GM19455 (cell line): Measurements from ENCODE around the gene PSME3IP1.
A peak's percentile ranks its signal among the peaks of the same experiment; 100 is the strongest.
"Not testable (repeated sequence)": the region's sequence is repeated elsewhere in the genome, so short reads cannot be mapped to it uniquely, and the experiment has no call there.

Experiments used
- ATAC-seq: cut with Tn5 transposase; IDR thresholded peaks from one replicate; pipeline ENCODE4 v1.9.1; 2021; ENCODE audit not compliant: unreplicated experiment

Gene PSME3IP1, protein sequence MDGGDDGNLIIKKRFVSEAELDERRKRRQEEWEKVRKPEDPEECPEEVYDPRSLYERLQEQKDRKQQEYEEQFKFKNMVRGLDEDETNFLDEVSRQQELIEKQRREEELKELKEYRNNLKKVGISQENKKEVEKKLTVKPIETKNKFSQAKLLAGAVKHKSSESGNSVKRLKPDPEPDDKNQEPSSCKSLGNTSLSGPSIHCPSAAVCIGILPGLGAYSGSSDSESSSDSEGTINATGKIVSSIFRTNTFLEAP

DNA sequence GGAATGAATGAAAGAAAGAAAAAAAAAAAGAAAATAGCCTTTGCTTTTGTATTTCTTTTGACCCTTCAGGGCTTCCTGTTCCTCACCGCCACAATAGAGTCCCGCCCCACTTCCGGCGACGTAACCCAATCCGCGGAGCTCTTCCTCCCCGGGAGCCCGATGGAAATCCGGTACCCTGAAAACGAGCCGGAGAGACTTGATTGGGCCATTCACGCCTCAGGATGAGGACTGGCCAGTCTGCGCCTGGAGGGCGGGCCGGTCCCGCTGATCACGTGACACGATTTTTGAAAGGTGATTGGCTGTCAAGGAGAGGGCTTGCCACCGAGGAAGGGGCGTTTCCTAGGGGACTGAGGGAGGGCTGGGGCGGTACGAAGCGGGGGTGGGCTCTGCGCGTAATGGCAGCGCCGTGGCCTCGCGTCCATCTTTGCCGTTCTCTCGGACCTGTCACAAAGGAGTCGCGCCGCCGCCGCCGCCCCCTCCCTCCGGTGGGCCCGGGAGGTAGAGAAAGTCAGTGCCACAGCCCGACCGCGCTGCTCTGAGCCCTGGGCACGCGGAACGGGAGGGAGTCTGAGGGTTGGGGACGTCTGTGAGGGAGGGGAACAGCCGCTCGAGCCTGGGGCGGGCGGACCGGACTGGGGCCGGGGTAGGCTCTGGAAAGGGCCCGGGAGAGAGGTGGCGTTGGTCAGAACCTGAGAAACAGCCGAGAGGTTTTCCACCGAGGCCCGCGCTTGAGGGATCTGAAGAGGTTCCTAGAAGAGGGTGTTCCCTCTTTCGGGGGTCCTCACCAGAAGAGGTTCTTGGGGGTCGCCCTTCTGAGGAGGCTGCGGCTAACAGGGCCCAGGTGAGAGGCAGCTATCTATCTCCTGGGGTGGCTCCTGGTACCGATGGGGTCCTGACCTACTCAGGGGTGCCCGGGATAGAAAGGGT lies at the start of gene PSME3IP1, which contains the start of gene RSPRY1:
Gene PSME3IP1 (minus strand): TSS at position 95 of the 927 bp plus-strand sequence. CDS start 12,185 bp downstream, outside the sequence.
Gene RSPRY1 (plus strand): TSS at position 385 of the 927 bp plus-strand sequence. CDS start 18,330 bp downstream, outside the sequence.
- peak; percentile 89 for ATAC-seq

DNA sequence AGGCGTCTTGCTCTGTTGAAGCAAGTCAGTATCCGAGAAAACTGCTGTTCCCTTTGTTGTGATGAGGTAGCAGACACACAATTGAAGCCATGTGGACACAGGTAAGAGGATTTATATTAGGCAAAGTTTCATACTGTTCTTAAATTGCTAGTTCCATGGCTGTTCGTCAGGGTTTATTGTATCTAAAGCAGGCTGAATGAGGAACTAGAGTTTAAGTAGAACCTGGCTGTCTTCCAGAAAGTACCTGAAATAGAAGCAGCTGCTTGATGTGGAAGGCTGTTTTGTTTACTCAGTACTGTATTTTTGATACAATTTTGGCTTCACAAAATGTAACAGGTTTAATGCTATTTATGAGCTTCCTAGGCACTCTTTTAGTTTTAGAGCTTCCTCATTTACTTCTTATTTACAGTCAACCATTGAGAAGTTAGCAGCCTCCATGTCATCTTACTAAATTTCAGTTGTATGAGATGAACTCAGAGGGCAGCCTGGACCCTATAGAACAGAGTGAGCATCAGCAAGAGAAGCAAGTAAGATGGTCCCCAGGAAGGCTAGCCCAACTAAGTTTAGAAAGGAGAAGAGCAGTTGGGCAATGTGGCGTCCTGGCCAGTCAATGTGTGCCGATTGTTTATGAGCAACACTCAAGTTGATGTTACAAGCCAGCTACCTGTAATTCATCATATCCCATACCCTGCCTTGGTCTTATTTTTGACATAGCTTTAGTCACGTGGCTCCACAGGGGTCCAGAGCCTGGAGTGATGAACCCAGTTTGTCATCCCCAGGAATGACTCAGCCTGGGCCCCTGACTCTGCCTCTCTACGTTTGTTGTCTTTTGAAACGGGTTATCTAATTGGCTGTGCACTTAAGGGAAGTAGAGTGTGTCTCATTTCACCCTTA lies 49.5 kb upstream of the PSME3IP1 start:
- no peak for ATAC-seq

DNA sequence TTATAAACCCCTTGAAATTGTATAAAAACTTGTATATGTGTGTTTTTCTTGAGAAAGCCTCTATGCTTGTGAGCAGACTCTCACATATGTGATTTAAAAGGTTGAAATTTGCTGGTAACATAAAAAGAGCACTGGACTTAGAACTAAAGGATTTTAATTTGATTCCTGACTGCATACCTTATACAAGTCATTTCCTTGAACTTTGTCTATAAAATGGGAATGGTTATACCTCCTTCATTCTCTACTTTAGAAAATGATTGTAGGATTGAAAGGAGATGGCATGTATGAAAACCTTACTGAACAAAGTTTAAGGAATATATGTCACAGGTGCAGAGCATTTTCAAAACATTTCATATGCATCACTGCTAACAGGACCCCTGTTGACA lies 48.9 kb upstream of the PSME3IP1 start:
- no peak for ATAC-seq

DNA sequence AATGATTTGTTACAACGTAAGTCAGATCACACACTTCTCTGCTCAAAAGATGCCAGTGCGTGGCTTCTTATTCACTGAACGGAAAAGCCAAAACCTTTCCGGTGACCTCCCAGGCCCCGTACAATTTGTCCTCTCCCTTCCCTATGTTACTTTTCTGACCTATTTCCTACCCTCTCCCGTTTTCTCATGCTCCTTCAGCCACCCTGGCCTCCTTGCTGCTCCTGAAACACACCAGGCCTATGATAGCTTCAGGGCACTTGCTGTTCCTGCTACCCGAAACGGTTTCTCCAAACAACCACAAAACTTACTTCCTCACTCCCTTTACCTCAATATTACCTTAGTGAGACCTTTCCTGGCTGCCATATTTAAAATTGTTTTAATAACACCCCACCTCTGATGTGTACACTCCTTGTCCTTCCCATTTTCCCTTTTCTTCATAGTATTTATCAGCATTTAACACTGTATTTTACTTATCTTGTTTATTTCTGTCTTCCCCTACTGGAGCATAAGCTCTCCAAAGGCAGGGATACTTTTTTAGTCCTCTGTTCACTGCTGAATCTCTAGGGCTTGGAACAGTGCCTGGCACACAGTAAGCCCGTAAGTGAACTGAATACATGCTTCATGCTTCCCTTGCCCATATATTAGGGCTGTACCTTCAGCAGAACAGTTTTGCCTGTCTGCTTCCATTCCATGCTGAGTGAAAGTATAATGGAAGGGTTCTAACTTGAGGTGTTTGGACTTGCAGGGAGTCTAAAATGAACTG lies 48.3 kb upstream of the PSME3IP1 start:
- no peak for ATAC-seq

DNA sequence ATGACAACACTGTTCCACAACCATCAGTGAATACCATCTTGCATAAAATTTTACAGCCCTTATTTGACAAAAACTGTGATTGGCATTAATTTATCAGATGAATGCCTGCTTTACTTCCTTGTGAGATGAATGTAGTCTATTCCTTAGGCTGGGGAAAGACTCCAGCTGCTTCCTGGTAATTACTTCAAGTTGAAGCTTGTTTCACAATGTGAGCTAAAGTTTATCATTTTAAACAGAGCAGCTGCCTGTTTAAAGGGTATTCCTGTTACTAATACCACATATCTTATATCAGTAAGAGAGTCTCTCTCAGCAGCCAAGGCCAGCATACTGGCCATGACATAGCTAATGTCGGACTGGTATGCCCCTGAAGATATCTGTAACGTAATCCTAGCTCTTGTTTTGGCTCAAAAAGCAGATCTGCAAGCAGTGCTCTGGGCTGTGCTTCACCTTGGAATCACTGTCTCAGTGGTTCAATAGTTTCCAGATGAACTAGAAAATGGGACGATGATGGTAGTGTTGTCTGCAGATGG lies 46.0 kb upstream of the PSME3IP1 start:
- ATAC-seq = no peak

DNA sequence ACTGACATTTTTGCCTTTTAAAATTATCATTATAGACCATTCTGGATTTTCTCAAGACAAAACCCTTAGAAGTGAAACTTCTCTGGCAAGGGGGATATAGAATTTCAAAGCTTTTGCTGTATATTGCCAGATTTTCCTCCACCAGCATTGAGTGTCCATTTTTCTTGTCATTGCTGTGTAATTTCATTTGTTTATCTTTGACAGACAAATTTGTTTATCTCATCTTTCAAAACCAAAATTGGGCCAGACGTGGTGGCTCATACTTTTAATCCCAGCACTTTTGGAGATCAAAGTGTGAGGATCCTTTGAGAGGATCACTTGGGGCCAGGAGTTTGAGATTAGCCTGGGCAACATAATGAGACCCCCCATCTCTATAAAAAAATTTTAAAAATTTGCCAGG lies 43.2 kb upstream of the PSME3IP1 start:
- no peak for ATAC-seq

DNA sequence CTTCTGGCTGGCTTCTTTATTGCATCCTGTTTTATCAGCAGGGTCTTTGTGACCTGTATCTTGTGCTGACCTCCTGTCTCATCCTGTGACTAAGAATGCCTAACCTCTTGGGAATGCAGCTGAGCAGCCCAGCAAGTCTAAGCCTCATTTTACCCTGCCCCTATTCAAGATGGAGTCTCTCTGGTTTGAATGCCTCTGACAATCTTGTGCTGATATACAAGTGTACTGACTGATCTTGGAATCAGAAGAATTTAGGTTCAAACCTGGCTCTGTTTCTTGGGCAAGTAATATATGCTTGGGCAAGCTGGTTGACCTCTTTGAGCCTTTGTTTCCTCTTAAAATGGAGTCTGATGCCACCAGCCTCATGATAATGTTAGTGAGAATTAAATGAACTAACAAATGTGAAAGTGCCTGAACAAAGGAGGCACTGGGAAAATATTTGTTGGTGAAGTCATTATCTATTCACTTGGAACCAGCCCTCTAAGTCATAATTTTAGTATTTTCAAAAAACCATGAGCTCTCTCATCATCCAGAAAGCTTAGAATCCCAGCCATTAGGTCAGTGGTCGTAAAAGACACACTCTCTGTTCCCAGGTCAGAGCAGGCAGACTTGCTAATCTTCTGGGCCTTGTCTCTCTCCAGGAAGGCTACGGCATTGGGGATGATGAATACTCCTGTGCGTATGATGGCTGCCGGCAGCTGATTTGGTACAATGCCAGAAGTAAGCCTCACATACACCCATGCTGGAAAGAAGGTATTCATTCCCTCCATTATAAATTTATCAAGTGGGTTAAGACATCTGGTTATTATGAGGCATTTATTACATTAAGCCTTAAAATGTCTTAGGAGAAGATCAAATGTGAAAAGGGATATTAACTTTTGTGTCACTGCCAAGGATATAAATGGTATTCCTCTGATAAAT lies 41.1 kb upstream of the PSME3IP1 start:
- ATAC-seq = no peak

DNA sequence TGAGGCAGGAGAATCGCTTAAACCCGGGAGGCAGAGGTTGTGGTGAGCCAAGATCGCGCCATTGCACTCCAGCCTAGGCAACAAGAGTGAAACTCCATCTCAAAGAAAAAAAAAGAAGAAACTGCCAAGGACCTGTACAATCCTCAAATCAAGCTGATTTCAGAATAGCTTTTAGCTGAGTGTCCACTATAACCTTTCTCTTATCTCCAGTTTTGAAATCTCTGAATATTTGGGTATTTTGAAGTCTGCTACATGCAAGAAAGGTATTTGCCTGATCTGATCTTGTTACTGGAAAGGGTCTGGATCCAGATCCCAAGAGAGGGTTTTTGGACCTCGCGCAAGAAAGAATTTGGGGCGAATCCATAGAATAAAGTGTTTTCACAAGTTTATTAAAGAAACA lies 40.1 kb upstream of the PSME3IP1 start:
- ATAC-seq = no peak

DNA sequence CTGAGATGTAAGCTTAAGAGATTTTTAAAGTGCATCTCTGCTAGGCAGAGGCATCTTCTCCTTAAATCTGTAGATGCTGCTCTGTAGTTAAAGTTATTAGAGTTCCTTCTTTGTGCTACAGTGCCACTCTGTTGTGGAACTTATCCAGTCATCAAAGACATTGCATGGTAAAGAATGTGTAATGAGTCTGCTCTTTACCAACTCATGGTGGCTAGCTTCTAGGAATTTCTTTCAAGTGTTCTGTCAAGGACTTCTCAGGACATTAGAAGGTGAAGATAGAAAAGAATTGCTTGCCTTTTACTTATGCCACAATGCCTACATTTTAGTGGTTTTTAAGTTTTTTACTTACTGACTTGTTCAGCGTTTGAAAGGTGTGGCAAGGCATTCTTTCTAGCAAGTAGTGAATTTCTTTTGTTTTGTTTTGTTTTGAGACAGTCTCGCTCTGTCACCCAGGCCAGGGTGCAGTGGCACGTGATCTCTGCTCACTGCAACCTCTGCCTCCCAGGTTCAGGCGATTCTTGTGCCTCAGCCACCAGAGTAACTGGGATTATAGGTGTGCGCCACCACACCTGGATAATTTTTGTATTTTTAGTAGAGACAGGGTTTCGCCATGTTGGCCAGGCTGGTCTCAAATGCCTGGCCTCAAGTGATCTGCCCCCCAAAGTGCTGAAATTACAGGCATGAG lies 39.0 kb upstream of the PSME3IP1 start:
- ATAC-seq = no peak

DNA sequence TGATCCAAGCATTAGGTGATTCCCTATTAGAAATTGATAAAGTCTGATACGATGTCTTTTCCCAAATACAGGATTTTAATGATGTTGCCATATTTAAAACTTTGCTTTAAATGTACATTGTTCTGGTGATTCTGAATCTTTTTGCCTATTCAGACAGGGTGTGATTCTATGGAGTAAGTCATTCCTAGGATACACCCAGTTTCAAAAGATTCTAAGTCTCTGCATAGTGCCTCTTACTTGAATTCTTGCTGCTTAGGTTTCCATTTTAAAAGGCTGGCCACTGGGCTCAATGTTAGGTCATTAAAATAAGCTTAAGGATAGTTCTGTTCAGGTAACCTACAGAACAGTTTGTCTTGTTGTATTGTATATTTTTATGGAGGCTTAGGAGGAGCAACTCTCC lies 37.2 kb upstream of the PSME3IP1 start:
- no peak for ATAC-seq

DNA sequence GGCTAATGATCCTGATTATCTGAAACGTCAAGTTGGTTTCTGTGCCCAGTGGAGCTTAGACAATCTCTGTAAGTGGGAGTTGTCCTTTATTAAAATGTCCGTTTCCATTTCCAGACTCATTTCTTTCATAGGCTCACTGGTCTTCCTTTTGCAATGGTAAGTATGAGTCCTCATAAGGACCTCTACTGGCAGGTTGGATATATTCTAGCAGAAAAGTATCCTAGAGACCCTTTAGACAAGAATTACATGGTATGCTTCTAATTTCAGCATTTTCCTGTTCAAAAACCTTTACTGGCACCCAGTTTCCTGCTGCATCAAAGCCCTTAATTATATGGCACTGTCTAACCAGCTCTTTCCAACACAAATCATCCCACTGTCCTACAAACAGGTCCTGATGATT lies 31.1 kb upstream of the PSME3IP1 start:
- no peak for ATAC-seq

DNA sequence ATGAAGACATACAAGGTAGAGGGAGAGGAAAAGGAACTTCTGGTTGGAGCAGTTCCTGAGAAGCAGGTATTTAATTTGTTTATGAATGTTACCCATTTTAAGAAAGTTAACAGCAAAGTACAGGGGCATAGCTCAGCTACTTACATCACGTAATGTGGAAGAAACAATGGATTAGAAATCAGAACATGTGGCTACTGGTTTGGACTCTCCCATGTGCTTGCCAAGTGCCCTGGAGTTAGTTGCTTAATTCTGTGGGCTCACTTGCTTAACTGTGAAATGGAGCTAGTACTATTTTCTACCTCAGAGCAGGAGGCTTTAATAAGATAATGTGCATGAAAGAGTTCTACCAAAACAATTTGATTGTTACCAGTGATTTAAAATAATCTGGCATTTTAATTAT lies 27.6 kb upstream of the PSME3IP1 start:
- no peak for ATAC-seq

DNA sequence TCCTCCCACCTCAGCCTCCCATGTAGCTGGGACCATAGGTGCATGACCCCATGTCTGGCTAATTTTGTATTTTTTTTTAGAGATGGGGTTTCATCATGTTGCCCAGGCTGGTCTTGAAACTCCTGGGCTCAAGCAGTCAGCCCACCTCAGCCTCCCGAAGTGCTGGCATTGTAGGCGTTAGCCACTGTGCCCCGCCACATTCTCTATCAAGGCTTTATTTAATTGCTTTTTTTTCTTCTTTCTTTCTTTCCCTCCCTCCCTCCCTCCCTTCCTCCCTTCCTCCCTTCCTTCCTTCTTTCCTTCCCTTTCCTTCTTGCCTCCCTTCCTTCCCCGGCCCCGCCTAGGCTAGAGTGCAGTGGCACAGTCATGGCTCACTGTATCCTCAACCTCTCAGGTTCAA lies 23.9 kb upstream of the PSME3IP1 start:
- no peak for ATAC-seq

DNA sequence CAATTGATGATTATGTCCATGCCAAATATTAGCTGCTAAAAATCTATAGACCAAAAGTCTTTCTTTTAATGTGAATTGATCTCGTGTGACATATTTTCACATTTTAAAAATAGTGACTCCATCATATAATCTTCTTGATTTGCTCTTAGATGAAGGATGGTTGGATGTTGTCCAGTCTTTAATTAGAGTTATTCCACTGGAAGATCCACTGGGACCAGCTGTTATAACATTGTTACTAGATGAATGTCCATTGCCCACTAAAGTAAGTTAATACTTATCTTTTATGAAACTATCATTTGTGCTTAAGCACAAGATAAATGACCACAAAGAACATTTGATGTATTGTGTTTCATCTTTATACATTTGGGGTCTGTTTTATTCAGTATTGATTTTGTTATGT lies 23.1 kb upstream of the PSME3IP1 start:
- no peak for ATAC-seq

DNA sequence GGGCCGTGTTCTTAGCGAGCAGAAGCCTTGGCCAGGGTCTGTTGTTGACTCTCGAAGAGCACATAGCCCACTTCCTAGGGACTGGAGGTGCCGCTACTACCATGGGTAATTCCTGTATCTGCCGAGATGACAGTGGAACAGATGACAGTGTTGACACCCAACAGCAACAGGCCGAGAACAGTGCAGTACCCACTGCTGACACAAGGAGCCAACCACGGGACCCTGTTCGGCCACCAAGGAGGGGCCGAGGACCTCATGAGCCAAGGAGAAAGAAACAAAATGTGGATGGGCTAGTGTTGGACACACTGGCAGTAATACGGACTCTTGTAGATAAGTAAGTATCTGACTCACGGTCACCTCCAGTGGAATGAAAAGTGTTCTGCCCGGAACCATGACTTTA lies 18.8 kb upstream of the PSME3IP1 start:
- ATAC-seq = no peak

DNA sequence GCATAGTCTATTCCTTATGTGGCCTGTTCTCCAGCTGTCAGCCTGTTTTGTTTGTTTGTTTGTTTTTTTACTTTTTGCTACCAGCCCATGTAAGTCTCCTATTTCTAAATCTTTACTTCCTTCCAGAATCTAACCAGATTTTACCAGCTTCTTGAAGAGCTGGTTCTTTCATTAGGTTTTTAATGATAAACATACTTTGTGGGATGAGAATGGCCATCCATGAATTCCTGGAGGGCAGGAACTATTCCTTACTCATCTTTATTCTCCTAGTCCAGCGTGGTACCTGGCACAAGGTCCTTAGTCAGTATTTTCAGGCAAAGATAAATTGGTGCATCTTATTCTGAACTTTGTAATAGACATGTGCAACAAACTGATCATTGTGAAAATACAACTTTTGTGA lies 17.6 kb upstream of the PSME3IP1 start:
- ATAC-seq = no peak

DNA sequence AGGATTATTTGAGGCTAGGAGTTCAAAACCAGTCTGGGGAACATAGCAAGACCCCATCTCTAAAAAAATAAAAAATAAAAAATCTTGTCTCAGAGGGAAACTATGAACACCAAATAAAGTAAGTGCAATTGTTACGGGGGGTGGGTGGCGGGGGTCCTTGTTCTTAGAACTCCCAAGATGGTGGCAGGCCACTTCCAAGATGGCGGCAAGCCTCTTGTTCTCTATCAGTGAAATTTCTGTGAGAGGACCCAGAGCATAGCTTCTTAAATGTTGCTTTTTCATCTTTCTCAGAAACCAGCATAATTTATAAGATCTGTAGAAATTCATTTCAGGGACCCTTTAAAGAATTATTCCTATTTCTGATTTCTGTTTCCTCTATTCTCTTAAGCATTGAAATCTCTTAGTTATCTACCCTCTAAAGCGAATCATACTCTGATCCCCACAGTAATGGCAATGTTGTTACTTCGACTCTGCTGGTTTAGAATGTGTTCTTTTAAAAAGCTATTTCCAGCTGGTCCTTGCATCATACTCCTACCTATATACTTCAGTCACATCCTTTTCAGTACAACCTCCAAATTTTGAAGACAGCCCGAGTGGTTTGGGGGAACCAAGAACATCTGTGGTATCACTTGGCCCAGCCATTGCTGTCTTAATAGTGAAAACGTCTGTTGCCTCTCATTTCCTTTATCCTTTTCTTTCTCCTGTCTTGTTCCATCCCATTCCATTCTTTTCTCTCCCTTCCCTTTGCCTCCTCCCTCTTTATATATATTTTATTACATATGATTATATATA lies 16.5 kb upstream of the PSME3IP1 start:
- ATAC-seq = no peak

DNA sequence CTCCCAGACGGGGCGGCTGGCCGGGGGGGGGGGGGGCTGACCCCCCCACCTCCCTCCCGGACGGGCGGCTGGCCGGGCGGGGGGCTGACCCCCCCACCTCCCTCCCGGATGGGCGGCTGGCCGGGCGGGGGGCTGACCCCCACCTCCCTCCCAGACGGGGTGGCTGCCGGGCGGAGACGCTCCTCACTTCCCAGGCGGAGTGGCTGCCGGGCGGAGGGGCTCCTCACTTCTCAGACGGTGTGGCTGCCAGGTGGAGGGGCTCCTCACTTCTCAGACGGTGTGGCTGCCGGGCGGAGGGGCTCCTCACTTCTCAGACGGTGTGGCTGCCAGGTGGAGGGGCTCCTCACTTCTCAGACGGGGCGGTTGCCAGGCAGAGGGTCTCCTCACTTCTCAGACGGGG lies 15.1 kb upstream of the PSME3IP1 start:
- ATAC-seq = not testable (repeated sequence)
